ENCODE results near the gene CCL14. TPM values are rescaled to one million over a fixed set of nuclear protein-coding genes. Genes with fewer than 3 reads are reported as not detected.
A peak's percentile ranks its signal among the peaks of the same experiment; 100 is the strongest.
"Not testable (repeated sequence)": the region's sequence is repeated elsewhere in the genome, so short reads cannot be mapped to it uniquely, and the experiment has no call there.

Gene CCL14
- total RNA-seq, 1 donor from 2014 or later: 8.1 TPM

DNA sequence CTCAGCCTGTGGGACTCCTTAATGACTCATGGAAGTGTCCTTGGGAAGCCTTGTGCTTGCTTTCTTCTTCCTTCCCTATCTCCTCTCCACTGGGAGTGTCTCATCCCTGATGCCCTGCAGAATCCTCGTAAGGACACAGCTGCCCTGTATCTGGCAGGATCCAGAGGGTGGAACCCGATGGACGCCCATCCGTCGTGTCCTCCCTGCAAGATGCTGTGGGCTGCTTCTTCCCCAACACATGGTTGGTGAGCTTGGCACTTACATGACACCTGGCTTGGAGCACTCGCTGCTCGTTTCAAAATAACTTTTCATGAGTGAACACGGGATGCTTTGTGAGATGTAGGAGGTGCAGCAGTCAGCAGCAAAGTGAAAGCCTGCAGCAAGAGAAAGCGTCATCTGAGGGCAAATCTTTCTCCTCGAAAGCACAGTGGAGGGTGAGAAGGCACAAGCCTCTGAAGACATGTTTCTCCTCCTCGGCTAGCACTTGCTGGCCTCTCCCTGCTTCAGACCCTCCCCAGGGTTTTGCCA lies 11.6 kb upstream of the CCL14 start:
- intact Hi-C loops (cut with micrococcal nuclease): no loop called here
- DNase-seq: no peak
- no peak for ATAC-seq

DNA sequence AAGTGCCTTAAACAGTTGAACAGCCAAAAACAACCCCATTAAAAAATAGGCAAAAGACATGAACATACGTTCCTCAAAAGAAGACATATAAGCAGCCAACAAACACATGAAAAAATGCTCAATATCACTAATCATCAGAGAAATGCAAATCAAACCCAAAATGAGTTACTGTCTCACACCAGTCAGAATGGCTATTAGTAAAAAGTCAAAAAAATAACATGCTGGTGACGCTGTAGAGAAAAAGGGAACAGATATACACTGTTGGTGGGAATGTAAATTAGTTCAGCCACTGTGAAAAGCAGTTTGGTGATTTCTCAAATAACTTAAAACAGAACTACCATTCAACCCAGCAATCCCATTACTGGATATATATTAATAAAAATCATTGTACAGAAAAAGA lies 8.8 kb upstream of the CCL14 start:
- ATAC-seq, DNase-seq: not testable (repeated sequence)

DNA sequence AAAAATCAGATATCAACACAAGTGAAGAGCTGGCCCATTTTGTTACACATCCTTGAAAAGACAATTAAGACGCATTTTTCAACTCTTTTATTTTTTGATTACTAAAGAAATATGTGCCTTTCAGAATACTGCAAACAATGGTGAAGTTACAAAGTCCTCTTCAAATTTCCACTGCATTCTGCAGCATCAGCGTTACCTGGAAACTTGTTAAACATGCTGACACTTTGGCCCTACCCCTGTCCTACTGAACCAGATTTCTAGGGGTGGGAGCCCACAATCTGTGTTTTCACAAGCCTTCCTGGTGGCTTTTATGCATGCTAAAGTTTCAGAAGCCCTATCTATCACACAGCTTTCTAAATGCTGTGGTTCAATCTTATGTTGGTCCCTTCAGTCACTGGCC lies 4.5 kb upstream of the CCL14 start:
- intact Hi-C loops (cut with micrococcal nuclease): no loop called here
- ATAC-seq (no peak), DNase-seq (no peak)

More for the DNA sequence above, 8.8 kb upstream of the CCL14 start:
- intact Hi-C loops (cut with micrococcal nuclease): not testable (repeated sequence)

DNA sequence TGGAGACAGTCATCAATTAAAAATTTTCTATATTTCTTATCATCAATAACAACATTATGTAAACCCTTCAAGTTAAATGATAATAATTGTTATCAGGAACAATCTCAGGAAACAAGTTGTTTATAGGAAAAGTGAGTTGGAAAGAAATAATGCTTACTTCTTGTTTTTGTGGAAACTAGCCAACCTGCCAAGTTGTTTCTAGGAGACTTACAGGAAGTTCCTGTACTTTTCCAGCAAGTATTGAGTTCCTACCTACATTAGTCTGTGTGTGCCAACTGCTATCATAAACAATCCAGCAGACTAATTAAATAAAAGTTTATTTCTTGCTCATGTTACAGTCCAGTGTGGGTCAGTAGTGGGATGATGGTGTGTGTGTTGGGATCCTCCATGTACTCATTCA lies 1.6 kb upstream of the CCL14 start:
- no peak for DNase-seq
- no peak for ATAC-seq
- intact Hi-C loops (cut with micrococcal nuclease): no loop called here

DNA sequence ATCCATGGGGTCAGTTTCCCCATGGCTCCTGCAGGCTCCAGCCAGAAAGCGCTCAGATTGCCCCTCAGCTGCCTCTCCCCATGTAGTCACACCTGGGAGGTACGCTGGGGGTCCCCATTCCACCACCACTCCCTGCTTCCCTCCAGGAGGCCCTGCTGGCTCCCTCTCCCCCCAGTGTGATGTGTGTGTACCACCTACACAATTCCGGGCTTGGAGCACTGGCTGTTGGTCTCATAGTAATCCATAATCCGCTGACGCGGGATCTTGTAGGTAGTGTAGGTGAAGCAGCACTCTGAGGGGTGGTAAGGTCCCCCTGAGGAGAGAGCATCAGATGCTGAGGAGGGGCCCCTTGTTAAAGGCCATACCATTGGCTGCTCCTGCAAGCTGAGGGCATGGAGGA lies 2.4 kb downstream of the CCL14 start:
- intact Hi-C loops (cut with micrococcal nuclease): no loop called here

DNA sequence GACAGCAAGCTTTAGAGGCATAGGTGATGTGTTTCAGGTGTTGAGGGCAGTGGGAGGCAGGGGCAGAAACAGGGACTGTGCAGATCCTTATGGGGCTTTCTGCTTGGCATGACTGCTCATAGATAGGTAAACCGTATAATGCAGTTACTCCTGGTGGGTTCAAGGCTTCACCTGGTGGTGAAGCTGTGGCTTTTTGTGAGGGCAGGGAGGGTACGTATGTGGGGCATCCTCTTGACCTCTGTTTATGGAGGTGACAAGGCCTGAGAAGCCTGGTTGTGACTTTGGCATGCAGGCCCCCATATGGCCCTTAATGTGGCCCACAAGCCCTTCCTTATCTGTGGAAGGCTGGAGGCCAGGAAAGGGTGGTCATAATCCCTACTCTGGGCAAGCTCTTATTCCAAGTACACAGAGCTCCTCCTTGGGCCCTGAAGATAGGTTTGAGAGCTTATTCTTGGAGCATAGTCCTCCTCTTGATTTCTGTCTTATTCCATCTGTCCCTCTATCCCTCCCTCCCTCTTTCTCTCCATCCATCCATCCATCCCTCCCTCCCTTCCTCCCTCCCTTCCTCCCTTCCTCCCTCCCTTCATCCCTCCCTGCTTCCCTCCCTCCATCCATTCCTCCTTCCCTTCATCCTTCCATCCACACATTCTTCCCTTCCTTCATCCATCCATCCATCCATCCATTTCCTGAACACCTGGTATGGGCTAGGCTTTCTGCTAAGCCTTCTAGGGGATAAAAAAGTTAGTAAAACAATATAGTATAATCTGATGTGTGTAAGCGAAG lies 3.9 kb downstream of the CCL14 start:
- ATAC-seq: no peak
- intact Hi-C loops (cut with micrococcal nuclease): no loop called here
- DNase-seq: no peak

More for the DNA sequence above, 2.4 kb downstream of the CCL14 start:
- DNase-seq (no peak), ATAC-seq (no peak)

DNA sequence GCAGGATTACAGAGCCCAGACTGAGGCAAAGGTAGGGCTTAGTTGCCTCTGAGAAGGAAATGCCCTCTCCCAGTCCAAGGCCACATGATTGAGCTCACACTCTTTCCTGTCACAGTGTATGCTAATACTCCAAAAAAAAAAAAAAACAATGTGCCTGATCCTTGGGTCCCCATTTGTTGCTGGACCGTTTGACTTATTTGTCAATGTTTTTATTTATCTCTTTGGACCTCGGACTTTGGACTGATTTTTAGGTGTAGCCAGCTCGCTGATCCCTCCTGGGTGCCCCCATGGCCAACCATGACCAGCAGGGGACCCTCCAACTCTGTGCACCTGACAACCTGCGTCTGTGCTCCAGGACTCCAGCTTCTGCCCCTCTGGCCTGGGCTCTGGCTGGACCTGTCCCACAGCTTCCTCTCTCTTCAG lies 4.6 kb downstream of the CCL14 start:
- DNase-seq (no peak), ATAC-seq (no peak)
- intact Hi-C loops (cut with micrococcal nuclease): no loop called here

DNA sequence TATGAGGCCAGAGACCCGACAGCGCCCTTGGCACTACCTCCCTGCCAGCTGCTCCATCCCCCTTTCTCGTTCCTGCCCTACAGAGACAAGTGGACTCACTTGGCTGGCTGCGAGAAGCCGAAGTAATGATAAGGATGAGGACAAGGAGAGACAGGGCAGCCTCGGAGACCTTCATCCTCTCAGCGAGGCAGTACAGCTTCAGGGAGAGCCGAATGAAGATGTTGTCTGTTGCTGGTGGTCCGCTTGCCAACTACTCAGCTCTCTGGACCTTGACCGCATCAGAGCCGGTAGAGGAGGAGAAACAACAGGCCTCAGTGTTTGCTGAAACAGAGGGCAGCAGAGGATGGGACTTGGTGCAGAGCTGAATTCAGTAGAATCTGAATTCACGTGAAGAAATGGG lies 5.3 kb downstream of the CCL14 start, which contains the start of gene CCL16:
TSS of gene CCL16 (minus strand) at position 252 of the 400 bp plus-strand sequence. CDS start at position 175, 77 bp downstream.
- DNase-seq: no peak
- intact Hi-C loops (cut with micrococcal nuclease): no loop called here
- no peak for ATAC-seq

DNA sequence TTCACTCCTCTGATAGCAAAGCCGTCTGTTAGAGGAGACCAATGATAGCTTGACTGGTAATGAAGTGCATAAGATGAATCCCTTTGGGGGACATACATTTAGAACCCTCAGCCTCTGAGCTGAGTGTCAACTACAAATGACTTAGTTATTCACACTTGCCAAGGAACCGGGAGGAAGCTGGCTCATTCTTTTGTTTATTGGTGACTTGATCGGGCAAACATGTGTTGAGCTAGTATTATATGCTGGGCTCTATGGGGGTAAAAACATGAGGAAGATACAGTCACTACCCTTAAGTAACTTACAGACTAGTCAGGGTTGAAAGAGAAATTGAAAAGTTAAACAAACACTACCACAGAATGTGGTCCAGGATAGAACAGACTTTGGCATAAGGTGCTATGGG lies 8.2 kb downstream of the CCL14 start:
- no peak for ATAC-seq
- intact Hi-C loops (cut with micrococcal nuclease): loop anchor here (10.0 kb wide), 2 partner anchors 96 to 496 kb away; no protein-coding TSS in a partner anchor
- DNase-seq: no peak

DNA sequence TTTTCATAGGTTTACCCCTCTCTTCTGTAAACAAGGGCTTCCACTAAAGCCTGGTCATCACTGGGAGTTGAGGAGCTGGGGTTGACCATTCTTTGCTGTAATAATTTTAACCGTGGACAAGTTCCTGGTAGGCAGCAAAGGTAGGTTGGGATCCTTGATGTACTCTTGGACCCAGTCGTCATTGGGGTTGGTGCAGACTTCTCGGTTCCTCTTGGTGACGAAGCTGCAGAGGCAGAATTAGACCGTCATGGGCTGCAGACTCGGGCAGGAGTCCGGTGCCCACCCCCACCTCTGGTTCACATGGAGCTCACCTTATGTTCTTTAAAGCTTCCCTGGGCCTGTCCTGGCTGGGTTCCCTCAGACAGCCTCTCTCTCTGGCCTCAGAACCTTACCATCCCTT lies 9.0 kb downstream of the CCL14 start:
- no peak for DNase-seq
- no peak for ATAC-seq
- intact Hi-C loops (cut with micrococcal nuclease): loop anchor here (10.0 kb wide), 2 partner anchors 97 to 497 kb away; no protein-coding TSS in a partner anchor

DNA sequence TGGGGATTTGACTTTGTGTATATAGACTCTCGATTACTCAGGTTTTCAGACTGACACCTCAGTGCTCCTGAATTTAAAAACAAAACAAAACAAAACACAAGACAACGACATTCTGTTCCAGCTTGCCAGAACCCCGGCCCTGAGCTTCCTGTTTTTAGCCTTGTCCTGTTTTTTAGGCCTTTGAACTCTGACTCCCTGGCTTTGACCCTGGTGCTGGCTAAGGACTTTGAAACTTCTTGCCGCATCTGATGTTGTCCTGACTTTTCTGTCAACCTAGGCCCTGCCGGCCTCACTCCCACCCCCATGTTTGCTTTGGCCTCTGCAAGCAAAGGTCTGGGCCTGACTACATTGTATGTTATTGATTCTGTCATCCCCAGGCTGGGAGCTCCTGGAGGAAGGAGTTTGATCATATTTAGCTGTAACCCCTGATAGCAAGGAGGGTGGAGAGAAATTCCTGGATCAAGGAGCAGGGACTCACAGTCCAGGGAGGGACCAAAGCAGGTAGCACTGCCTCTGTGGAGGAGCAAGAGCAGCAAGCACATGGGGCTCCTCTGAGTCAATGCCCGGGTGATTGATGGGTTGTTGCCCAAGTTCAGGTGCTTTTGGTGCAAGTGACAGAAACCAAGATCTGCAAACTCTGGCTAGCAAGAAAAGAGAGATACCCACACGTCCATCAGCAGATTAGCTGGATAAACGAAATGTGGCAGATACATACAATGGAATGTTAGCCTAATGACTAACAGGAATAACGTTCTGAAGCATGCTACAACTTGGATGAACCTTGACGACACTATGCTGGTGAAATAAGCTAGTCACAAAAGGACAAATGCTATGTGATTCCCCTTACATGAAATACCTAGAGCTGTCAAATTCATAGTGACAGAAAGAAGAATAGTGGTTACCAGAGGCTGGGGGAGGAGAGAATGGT lies 12.9 kb downstream of the CCL14 start:
- intact Hi-C loops (cut with micrococcal nuclease): loop anchor here (10.0 kb wide), 2 partner anchors 101 to 501 kb away; no protein-coding TSS in a partner anchor
- DNase-seq: no peak
- ATAC-seq: peak; percentile 46

DNA sequence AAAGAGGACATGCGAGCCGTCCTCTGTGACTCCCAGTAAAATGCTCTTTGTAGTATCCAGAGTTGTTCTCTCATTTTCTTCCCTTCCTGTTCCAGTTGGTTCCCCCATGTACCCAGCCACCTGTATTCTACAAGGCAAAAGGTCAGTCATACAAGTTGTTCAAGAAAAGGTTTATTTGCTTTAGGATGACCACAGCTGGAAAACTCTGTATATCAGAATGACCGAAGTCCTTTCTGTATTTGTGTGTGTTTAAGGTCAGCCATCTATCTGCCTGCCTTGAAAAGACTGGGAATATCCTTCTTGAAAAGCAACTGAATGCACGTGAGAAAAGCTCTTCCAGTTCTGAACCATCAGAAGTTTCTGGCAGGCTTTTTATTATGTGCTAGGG lies 13.6 kb downstream of the CCL14 start:
- intact Hi-C loops (cut with micrococcal nuclease): loop anchor here (10.0 kb wide), 2 partner anchors 102 to 502 kb away; no protein-coding TSS in a partner anchor
- no peak for DNase-seq
- no peak for ATAC-seq

DNA sequence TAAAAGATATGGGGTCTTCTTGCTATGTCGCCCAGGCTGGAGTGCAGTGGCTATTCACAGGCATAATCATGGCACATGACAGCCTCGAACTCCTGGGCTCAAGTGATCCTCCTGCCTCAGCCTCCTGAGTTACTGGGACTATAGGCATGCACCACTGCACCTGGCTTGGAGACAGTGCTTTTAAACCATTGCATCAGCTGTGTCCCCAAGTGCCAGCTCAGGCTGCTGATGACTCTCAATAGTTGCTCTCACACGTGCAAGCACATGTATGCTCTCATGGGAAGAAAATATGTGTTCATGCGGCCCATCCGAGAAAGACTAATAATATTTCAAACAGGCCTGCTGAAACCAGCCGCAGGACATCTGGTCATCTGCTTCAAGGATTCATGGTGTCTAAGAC lies 14.0 kb downstream of the CCL14 start:
- DNase-seq (no peak), ATAC-seq (no peak)
- intact Hi-C loops (cut with micrococcal nuclease): loop anchor here (10.0 kb wide), 2 partner anchors 102 to 502 kb away; no protein-coding TSS in a partner anchor

DNA sequence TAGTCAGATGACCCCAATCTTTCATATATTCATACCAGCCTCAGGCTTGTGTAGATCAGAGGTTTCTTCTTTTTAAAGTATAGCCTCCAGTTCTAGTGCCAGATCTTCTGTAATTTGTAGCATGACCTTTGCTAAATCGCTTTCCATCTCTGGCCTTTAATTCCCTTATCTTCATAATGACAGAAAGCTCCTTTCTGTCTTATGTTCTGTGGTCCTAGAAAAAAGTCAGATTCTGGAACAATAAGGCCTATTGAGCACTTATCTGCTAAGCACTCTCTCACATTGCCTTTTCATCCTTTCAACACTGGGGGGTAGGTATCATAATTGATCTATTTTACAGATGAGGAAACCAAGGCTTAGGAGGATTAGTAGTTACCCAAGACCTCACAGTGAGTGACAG lies 14.5 kb downstream of the CCL14 start:
- ATAC-seq: no peak
- intact Hi-C loops (cut with micrococcal nuclease): loop anchor here (10.0 kb wide), 2 partner anchors 103 to 503 kb away; no protein-coding TSS in a partner anchor
- no peak for DNase-seq

DNA sequence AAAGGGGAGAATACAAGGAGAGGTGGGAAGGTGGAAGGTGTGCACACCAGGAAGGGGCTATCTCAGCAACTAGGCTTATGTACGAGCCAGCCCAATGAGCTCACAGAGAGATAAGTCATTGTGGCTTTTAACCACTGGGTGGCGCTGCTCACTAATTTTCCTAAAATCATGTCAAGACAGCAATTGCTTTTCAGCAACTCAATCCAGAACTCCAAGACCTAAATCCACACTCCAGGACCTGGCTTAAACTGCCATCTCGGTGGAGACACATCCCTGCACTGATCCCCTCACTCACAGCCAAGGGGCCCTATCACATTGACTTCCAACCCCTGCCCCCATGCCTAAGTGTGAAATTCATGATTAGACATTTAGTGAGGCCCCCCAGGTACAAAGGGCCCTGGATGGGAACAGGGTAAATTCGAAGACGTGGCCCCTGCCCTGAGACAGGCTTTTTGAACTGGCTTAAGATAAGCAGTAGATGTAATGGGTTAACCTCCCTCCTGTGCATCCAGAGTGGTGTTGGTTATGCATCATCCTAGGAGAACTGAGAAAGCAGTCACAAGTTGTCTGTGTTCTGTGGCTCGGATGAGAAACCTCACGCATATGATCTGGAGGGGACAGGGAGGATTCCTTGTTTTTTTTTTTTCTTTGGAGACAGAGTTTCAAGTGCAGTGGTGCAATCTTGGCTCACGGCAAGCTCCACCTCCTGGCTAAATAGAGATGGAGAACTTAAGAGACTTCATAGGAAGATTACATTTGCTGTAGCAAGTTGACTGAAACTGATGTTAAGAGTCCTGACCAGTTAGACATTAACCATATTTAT lies 16.8 kb downstream of the CCL14 start:
- DNase-seq (peak; percentile 69), ATAC-seq (peak; percentile 79)
- intact Hi-C loops (cut with micrococcal nuclease): loop anchor here (10.0 kb wide), 3 partner anchors 105 to 505 kb away; no protein-coding TSS in a partner anchor

DNA sequence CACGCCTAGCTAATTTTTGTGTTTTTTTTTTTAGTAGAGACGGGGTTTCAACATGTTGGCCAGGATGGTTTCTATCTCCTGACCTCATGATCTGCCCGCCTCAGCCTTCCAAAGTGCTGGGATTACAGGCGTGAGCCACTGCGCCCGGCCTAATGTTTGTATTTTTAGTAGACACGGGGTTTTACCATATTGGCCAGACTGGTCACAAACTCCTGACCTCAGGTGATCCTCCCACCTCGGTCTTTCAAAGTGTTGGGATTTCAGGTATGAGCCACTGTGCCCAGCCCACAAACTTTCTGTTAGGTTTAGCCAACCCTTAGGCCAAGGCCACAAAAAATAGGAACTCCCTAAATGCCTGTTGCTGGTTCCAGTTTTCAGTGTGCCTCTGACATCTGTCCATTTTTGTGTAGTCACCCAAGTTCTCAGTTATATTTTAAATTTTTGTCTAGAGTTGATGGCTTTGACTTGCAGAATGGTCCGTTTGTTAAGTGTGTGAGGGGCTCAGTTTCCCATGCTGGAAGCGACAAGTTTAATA lies 17.9 kb downstream of the CCL14 start:
- DNase-seq: no peak
- ATAC-seq: no peak
- intact Hi-C loops (cut with micrococcal nuclease): loop anchor here (10.0 kb wide), 1 partner anchor 176 kb away; no protein-coding TSS in a partner anchor

DNA sequence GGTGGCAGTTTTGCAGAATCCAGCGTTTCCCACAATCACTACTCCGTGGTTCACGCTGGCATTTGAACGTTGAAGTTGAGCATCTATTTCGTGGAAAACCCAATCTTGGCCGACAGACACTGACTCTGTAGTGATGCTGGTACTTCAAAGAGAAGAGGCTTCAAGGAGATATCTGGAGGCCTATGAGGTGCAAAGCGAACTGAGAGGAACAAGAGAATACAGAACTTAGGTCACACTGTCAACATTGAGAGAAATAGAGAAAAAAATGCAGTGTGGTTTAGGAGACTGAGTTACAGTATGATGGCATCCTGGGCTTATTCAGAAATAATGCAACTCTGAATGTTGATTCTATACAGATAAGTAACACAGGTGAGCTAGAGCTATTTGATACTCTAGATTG lies 21.3 kb downstream of the CCL14 start:
- intact Hi-C loops (cut with micrococcal nuclease): loop anchor here (10.0 kb wide), 1 partner anchor 180 kb away; no protein-coding TSS in a partner anchor
- DNase-seq (no peak), ATAC-seq (no peak)

DNA sequence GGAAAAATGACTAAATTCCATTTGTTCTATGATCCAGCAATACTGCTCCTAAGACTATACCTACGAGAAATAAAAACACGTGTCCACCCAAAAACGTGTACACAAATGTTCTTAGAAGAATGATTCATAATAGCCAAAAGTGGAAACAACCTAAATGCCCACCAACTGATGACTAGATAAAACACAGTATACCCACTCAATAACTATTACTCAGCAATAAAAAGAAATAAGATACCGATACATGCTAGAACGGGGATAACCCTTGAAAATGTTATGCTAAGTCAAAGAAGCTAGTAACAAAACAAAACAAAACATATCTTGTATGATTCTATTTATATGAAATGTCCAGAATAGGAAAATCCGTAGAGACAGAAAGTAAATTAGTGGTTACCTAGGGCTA lies 22.9 kb downstream of the CCL14 start:
- intact Hi-C loops (cut with micrococcal nuclease): loop anchor here (10.0 kb wide), 1 partner anchor 181 kb away; no protein-coding TSS in a partner anchor
- no peak for DNase-seq

More for the DNA sequence above, 22.9 kb downstream of the CCL14 start:
- ATAC-seq: no peak

Data from left ventricle myocardium superior (tissue), 1 donor.